ENCODE measurements around the gene ZNF227. TPM values are rescaled to one million over a fixed set of nuclear protein-coding genes. Genes with fewer than 3 reads are reported as not detected.

The ZNF227 gene
- total and polyA plus RNA-seq, 2 donors (not counting 1 experiment from before 2014, with no cell fraction given) = 5.9 to 49.5 TPM

DNA sequence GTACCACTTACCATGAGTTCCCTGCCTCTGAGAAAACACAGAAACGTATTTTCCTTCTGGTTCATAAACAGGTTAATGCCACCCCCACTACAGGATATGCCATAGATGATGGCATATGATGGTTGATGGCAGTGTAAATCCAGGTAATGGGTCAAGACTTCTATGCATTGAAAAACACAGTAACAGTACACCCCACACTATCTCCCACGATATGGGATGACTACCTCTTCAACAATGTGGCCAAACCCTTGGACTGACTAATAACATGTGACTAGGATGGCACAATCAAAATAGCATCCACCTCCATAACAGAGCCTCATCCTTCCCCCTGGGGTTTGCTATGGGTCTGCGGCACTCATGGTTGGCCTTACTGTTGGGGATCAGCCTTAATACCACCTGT is 70.5 kb downstream of the ZNF227 start:
- intact Hi-C loops (cut with micrococcal nuclease) = no loop called here
- Mint-ChIP-seq H3K9me3 (ENCODE audit: insufficient read depth) (peaks cover 21% of the 10 kb centered on the region), H3K27ac (no peak overlapping the region), H3K4me1 (no peaks in the 10 kb centered on the region), H3K4me3 (no peak overlapping the region), H3K27me3 (no peaks in the 10 kb centered on the region)
- ChIA-PET CTCF (interaction anchor here (0.6 kb wide), 1 partner anchor 220 kb away, joined by 5 read pairs; no protein-coding TSS in a partner anchor), POLR2A (no interaction called here)
- Histone ChIP-seq H3K4me1 (ENCODE audit: control insufficient read depth in 2 of 2, insufficient read depth in 2 of 2, low read length in 2 of 2) (no peaks in the 10 kb centered on the region), H3K27ac (ENCODE audit: low read length in 2 of 2) (no peak overlapping the region), H3K79me2 (ENCODE audit: control insufficient read depth, insufficient read depth, low read length) (no peaks in the 10 kb centered on the region), H3K9ac (ENCODE audit: low read length) (no peak overlapping the region), H3K4me3 (ENCODE audit: control extremely low read depth in 1 of 5, extremely low read depth in 1 of 5, insufficient read depth in 1 of 5, low read depth in 2 of 5, low read length in 4 of 5) (no peak overlapping the region), H3K36me3 (replicated peaks in 1 of 2; ENCODE audit: control extremely low read depth in 1 of 2, control insufficient read depth in 1 of 2, extremely low read depth in 1 of 2, insufficient read depth in 2 of 2, low read length in 1 of 2) (peaks cover 2 to 10% of the 10 kb centered on the region in 2 experiments), H2AFZ (ENCODE audit: insufficient read depth, low read depth, low read length, poor library complexity, severe bottlenecking) (no peak overlapping the region), H3K4me2 (replicated peaks; ENCODE audit: low read depth, low read length, poor library complexity, severe bottlenecking) (no peak overlapping the region), H3K27me3 (replicated peaks in 1 of 4; ENCODE audit: control extremely low read depth in 1 of 4, control insufficient read depth in 3 of 4, insufficient read depth in 4 of 4, low read length in 3 of 4) (no peaks in the 10 kb centered on the region), H3K9me3 (ENCODE audit: control extremely low read depth in 1 of 3, control insufficient read depth in 2 of 3, insufficient read depth in 1 of 3, low read length in 2 of 3) (peaks cover 4 to 37% (median 30%) of the 10 kb centered on the region in 3 donors), H4K20me1 (ENCODE audit: control insufficient read depth, insufficient read depth, low read length, poor library complexity, severe bottlenecking) (no peaks in the 10 kb centered on the region)
- WGBS (ENCODE audit: insufficient coverage) = 83% methylated on average over 1 of the region's 3 CpGs
- ATAC-seq (ENCODE audit: low read depth) (no peak), DNase-seq (no peak)
- TF ChIP-seq, protein P1, sequence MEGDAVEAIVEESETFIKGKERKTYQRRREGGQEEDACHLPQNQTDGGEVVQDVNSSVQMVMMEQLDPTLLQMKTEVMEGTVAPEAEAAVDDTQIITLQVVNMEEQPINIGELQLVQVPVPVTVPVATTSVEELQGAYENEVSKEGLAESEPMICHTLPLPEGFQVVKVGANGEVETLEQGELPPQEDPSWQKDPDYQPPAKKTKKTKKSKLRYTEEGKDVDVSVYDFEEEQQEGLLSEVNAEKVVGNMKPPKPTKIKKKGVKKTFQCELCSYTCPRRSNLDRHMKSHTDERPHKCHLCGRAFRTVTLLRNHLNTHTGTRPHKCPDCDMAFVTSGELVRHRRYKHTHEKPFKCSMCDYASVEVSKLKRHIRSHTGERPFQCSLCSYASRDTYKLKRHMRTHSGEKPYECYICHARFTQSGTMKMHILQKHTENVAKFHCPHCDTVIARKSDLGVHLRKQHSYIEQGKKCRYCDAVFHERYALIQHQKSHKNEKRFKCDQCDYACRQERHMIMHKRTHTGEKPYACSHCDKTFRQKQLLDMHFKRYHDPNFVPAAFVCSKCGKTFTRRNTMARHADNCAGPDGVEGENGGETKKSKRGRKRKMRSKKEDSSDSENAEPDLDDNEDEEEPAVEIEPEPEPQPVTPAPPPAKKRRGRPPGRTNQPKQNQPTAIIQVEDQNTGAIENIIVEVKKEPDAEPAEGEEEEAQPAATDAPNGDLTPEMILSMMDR (IDR thresholded peaks at IDR 0.05) = no peak
- no peak for TF ChIP-seq EZH2 (IDR thresholded peaks at IDR 0.05; ENCODE audit: borderline replicate concordance, insufficient read depth, low read depth, low read length, poor library complexity, severe bottlenecking)

DNA sequence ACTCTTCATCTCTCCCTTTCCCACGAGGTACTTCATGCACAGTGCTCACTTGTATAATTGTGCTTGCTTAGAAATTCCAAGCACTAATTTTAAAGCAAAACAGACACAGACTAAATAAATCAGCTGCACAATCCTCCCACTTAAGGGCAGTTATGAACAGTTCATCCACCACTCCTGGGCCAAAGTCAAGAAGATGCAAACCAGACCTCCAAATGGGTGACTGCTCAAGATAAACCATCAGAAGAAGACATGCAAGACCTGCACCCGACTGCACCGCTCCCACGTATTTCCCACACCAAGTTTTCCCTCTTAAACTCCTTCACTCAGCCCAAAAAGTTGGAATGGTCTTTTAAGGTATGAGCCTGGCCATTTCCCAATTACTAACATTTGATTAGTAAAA is 72.6 kb downstream of the ZNF227 start:
- Mint-ChIP-seq H3K27ac (no peak overlapping the region), H3K9me3 (ENCODE audit: insufficient read depth) (peaks cover 26% of the 10 kb centered on the region), H3K4me3 (no peak overlapping the region), H3K4me1 (no peaks in the 10 kb centered on the region), H3K27me3 (no peaks in the 10 kb centered on the region)
- TF ChIP-seq, protein P1 (IDR thresholded peaks at IDR 0.05) = no peak
- TF ChIP-seq EZH2 (IDR thresholded peaks at IDR 0.05; ENCODE audit: borderline replicate concordance, insufficient read depth, low read depth, low read length, poor library complexity, severe bottlenecking) = no peak
- Histone ChIP-seq H3K4me3 (ENCODE audit: control extremely low read depth in 1 of 5, extremely low read depth in 1 of 5, insufficient read depth in 1 of 5, low read depth in 2 of 5, low read length in 4 of 5) (no peak overlapping the region), H4K20me1 (ENCODE audit: control insufficient read depth, insufficient read depth, low read length, poor library complexity, severe bottlenecking) (no peaks in the 10 kb centered on the region), H3K4me2 (replicated peaks; ENCODE audit: low read depth, low read length, poor library complexity, severe bottlenecking) (no peak overlapping the region), H2AFZ (ENCODE audit: insufficient read depth, low read depth, low read length, poor library complexity, severe bottlenecking) (no peak overlapping the region), H3K9ac (ENCODE audit: low read length) (no peak overlapping the region), H3K9me3 (ENCODE audit: control extremely low read depth in 1 of 3, control insufficient read depth in 2 of 3, insufficient read depth in 1 of 3, low read length in 2 of 3) (peaks cover 3 to 38% (median 38%) of the 10 kb centered on the region in 3 donors), H3K4me1 (ENCODE audit: control insufficient read depth in 2 of 2, insufficient read depth in 2 of 2, low read length in 2 of 2) (no peaks in the 10 kb centered on the region), H3K36me3 (replicated peaks in 1 of 2; ENCODE audit: control extremely low read depth in 1 of 2, control insufficient read depth in 1 of 2, extremely low read depth in 1 of 2, insufficient read depth in 2 of 2, low read length in 1 of 2) (peaks cover 11 to 31% of the 10 kb centered on the region in 2 experiments), H3K27ac (ENCODE audit: low read length in 2 of 2) (no peak overlapping the region), H3K27me3 (replicated peaks in 1 of 4; ENCODE audit: control extremely low read depth in 1 of 4, control insufficient read depth in 3 of 4, insufficient read depth in 4 of 4, low read length in 3 of 4) (no peaks in the 10 kb centered on the region), H3K79me2 (ENCODE audit: control insufficient read depth, insufficient read depth, low read length) (no peaks in the 10 kb centered on the region)
- intact Hi-C loops (cut with micrococcal nuclease) = no loop called here
- ATAC-seq (ENCODE audit: low read depth) (no peak), DNase-seq (no peak)
- CTCF ChIA-PET = no interaction called here
- POLR2A ChIA-PET = no interaction called here
- WGBS (ENCODE audit: insufficient coverage) = no CpG with 5 or more reads among the region's 4 CpGs

Other genes starting within 250 kb of the ZNF227 start
- 8.4 and 8.9 TPM in 2 replicates for gene ZNF155, start 228.3 kb upstream of the ZNF227 start, total RNA-seq
- 3.8 and 8.1 TPM in 2 replicates for gene ZNF155, start 228.3 kb upstream of the ZNF227 start, polyA plus RNA-seq
- gene ZNF230, start 209.6 kb upstream of the ZNF227 start, total RNA-seq = 16.8 TPM in 2 replicates
- 3.6 and 3.7 TPM in 2 replicates for gene ZNF230, start 209.6 kb upstream of the ZNF227 start, polyA plus RNA-seq
- 7.5 and 9.1 TPM in 2 replicates for gene ZNF222, start 187.2 kb upstream of the ZNF227 start, total RNA-seq
- gene ZNF222, start 187.2 kb upstream of the ZNF227 start, polyA plus RNA-seq = 2.5 and 4.3 TPM in 2 replicates
- 7.3 and 9.5 TPM in 2 replicates for gene ZNF223, start 160.5 kb upstream of the ZNF227 start, total RNA-seq
- 2.9 and 7.1 TPM in 2 replicates for gene ZNF223, start 160.5 kb upstream of the ZNF227 start, polyA plus RNA-seq
- 3.3 and 4.9 TPM in 2 replicates for gene ZNF284, start 140.4 kb upstream of the ZNF227 start, total RNA-seq
- 2.1 and 3.4 TPM in 2 replicates for gene ZNF284, start 140.4 kb upstream of the ZNF227 start, polyA plus RNA-seq
- 94.2 and 96.1 TPM in 2 replicates for gene ZNF224, start 118.2 kb upstream of the ZNF227 start, total RNA-seq
- gene ZNF224, start 118.2 kb upstream of the ZNF227 start, polyA plus RNA-seq = 30.7 and 53.7 TPM in 2 replicates
- gene ZNF225, start 99.1 kb upstream of the ZNF227 start, total RNA-seq = 12.1 and 13.1 TPM in 2 replicates
- gene ZNF225, start 99.1 kb upstream of the ZNF227 start, polyA plus RNA-seq = 1.4 TPM in 2 replicates
- 24.1 and 27.5 TPM in 2 replicates for gene ZNF234, start 71.0 kb upstream of the ZNF227 start, total RNA-seq
- 2.1 and 3.1 TPM in 2 replicates for gene ZNF234, start 71.0 kb upstream of the ZNF227 start, polyA plus RNA-seq
- gene ZNF226, start 47.4 kb upstream of the ZNF227 start, total RNA-seq = 55.8 and 58.8 TPM in 2 replicates
- 14.8 and 17.8 TPM in 2 replicates for gene ZNF226, start 47.4 kb upstream of the ZNF227 start, polyA plus RNA-seq
- gene ZNF233, start 47.4 kb downstream of the ZNF227 start, total RNA-seq = 1.2 and 1.3 TPM in 2 replicates
- gene ZNF233, start 47.4 kb downstream of the ZNF227 start, polyA plus RNA-seq = 0.61 and 0.75 TPM in 2 replicates
- gene ZNF235, start 92.5 kb downstream of the ZNF227 start, total RNA-seq = 18.8 and 19.5 TPM in 2 replicates
- 4.3 and 4.7 TPM in 2 replicates for gene ZNF235, start 92.5 kb downstream of the ZNF227 start, polyA plus RNA-seq
- gene ZNF112, start 144.1 kb downstream of the ZNF227 start, total RNA-seq = 1.7 and 2.5 TPM in 2 replicates
- gene ZNF112, start 144.1 kb downstream of the ZNF227 start, polyA plus RNA-seq = 0.51 and 0.66 TPM in 2 replicates
- gene ZNF285, start 189.1 kb downstream of the ZNF227 start, total RNA-seq = 7.6 and 7.9 TPM in 2 replicates
- 2.9 and 4.6 TPM in 2 replicates for gene ZNF285, start 189.1 kb downstream of the ZNF227 start, polyA plus RNA-seq
- 6.2 and 6.7 TPM in 2 replicates for gene ZNF229, start 235.9 kb downstream of the ZNF227 start, total RNA-seq
- 1.5 and 1.8 TPM in 2 replicates for gene ZNF229, start 235.9 kb downstream of the ZNF227 start, polyA plus RNA-seq